CD4-positive, alpha-beta T cell treated with Interleukin-6 at 100 ng/mL for 8 hours (primary cell): ENCODE results near the gene TNS1.

Source experiments
- DNase-seq: peaks from one replicate; pipeline ENCODE4 v3.0.0-alpha.2; 2020; ENCODE audit warnings: mixed read lengths, low spot score

TNS1 gene

GRCh38 chr2:217774232-217774631 is 228.6 kb downstream of the TNS1 start:
- DNase-seq: no peak

DNA sequence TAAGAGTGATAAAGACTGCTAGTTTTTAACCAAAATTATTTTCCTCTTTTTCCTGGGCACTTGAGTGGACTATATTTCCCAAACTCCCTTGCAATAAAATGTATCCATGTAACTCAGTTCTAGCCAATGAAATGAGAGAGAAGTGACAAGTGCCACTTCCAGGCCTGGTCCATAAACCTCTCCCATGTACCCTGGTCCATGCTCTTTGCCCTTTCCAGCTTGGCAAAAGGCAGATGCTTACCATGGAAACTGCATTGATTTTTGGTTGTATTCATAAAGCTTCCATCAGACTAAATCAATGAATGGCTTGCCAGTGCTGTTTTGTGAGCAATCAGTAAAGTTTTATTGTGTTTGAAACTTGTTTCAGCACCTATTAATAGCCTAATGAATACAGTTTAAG is 229.3 kb downstream of the TNS1 start:
- no peak for DNase-seq

DNA sequence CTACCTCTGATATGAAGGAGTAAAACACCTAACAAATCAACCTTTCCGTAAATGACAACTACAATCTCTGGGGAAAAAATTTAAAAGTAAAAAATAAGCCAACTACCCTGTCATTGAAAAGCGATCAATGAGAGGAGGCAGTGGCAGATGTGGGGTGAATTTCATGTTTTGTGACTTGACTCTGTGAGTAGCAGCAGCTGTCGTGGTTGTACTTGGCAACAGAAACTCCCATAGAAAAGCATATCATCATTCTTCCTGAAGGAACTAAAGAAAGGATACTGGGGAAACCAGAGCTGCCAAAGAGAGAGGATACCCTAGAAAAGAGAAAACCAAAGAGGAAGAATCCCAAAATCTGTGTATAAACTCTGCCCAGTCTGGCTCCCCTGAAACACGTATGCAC is 236.4 kb downstream of the TNS1 start:
- no peak for DNase-seq

DNA sequence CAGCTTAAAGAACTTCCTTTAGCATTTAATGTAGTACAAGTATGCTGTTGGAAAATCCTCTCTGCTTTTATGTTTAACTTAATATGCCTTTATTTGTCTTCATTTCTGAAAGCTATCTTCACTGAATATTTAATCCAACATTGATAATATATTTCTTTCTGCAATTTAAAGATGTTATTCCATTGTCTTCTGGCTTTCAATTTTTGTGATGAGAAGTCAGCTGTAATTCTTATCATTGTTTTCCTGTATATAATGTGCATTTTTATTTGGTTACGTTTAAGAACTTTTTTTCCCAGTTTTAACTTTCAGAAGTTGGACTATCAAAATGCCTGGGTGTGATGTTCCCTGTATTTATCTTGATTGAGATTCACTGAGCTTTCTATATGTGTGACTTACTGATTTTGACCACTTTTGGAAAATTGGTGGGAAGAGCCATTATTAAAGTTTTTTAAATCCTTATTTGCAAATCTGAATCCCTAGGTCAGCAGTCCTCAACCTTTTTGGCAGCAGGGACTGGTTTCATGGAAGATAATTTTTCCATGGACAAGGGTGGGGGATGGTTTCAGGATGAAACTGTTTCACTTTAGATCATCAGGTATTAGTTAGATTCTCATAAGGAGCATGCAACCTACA is 241.0 kb downstream of the TNS1 start:
- no peak for DNase-seq

DNA sequence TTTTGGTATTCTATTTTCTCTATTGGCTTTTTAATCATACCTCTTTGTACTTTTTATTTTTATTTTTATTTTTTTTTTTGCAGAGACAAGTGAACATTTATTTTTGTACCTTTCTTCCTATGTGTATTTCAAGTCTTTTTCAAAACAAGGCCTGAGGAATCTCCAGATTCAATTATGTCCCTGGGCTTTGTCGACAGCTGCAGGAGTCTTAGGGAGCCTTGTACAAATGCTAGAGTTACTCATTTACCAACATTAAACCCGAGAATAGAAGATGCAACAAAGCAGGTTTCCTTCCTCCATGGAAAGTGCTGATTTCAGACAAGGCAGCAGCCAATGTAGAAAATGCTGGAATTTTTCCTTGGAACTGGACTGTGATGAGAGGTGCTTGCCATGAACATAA is 242.8 kb downstream of the TNS1 start:
- no peak for DNase-seq

DNA sequence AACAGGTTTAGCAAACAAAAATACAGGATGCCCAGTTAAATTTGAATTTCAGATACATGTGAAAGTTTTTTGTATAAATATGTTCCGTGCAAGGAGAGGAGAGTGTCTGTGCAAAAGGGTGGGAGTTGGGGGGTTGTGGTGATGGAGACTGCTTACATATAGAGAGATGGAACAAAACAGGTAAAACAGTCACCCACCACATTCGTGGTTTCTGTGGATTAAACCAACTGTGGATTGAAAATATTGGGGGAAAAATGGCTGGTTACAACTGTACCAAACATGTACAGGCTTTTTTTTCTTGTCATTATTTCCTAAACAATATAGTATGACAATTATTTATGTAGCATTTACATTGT is 245.7 kb downstream of the TNS1 start:
- no peak for DNase-seq

- peak; percentile 53 for DNase-seq
Measured at GRCh38 chr2:217756375-217757107, 246.3 kb downstream of the TNS1 start.

DNA sequence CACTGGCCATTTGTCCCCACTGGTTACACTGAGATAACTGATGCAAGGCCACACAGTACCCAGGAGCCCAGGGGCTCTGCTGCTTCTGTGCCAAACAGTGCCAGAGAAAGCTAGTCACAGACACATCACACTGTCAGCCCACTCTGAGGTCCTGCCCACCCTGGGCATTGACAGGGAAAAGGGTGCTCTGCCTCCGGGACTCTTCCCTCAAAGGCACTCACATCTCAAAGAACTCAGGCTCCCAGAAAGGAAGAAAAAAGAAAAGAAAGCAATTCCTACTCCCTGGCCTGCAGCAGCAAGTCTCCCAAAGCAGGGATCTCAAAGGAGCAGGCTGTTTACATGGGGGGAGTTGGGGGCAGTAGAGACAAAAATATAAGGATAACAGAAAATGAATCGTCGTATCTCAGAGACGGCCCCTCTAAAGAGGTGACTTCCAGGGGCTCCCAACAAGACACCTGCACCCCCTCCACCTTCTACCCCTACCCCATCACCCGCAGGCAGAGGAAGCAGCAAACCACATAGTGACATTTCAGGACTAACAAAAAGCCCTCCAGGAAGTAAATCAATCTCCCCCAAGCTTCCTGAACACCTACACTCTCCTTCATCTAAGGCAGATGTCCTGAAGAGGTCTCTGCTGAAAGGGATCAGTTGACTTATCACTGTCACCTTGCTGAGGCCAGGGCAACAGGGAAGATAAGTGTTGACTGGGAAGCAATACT is 247.6 kb downstream of the TNS1 start:
- DNase-seq: no peak

- DNase-seq: no peak
Measured at GRCh38 chr2:217753460-217754200, 249.2 kb downstream of the TNS1 start.

GRCh38 chr2:217752714-217753459 is 249.9 kb downstream of the TNS1 start:
- no peak for DNase-seq

GRCh38 chr2:217751952-217752351 is 250.8 kb downstream of the TNS1 start:
- DNase-seq: no peak

GRCh38 chr2:217751192-217751591 is 251.6 kb downstream of the TNS1 start:
- no peak for DNase-seq
